K562 (cell line): ENCODE data around the gene NOP16. TPM values are rescaled to one million over a fixed set of nuclear protein-coding genes. Genes with fewer than 3 reads are reported as not detected.

Experiments used
- ATAC-seq: fragments of 200-7000 bp; cut with Tn5 transposase; 3 replicates; pipeline ENCODE4 v1.9.1; 2020; ENCODE audit warnings: moderate library complexity
- BruUV-seq: library from RNA; stranded (reverse); fragments of 400-500 nt; replicated peaks from 2 replicates; lab custom pipeline; 2021; lab: Mats Ljungman, UMichigan
- CTCF ChIA-PET: fragments of 300-600 bp; formaldehyde crosslinking; extraction: SDS; loops from one replicate; lab custom pipeline; 2021; ENCODE audit warnings: low intra/inter-chr PET ratio; lab: Yijun Ruan, JAX
- POLR2A ChIA-PET: fragments of 300-600, 350-650 bp; sonication (Branson Sonifier 250); formaldehyde crosslinking; extraction: SDS; loops from one replicate; lab custom pipeline; 2021; ENCODE audit warnings: antibody characterized with exemption, inconsistent platforms; lab: Yijun Ruan, JAX
- DNase-seq, 4 experiments: peaks; one replicate each; pipeline versions ENCODE4 v3.0.0 to v3.0.0-alpha.2; 2011 to 2018; ENCODE audit warnings: low spot score in 3 of 4, mixed read lengths in 3 of 4; ENCODE audit errors: extremely low read depth in 1 of 4
- FAIRE-seq: peaks from 2 replicates; lab custom pipeline; 2011; peaks lifted over from hg19 to GRCh38; lab: Jason Lieb, UNC
- H2AFZ ChIP-seq: 2 replicates; pipeline ENCODE4 v1.6.0; 2011; ENCODE audit warnings: low read depth, low read length, control low read depth, inconsistent platforms
- H3K27ac ChIP-seq: fragments of 200-600 bp; 3 replicates; pipeline ENCODE4 v1.8.0; 2011; ENCODE audit warnings: low read depth, mild to moderate bottlenecking, control low read depth, inconsistent platforms, low read length, moderate library complexity, mixed read lengths; ENCODE audit errors: extremely low read depth
- H3K27me3 ChIP-seq, 2 experiments: fragments of 300-600 bp in 1 of 2; 2 replicates in 1 of 2; 3 replicates in 1 of 2; pipeline versions ENCODE4 v1.6.0 to v1.8.0; 2011; ENCODE audit warnings: inconsistent platforms in 2 of 2, low read length in 2 of 2, mild to moderate bottlenecking in 1 of 2, mixed read lengths in 1 of 2, moderate library complexity in 1 of 2; ENCODE audit not compliant: control insufficient read depth in 2 of 2, insufficient read depth in 2 of 2
- H3K36me3 ChIP-seq: fragments of 300-600 bp; 3 replicates; pipeline ENCODE4 v1.8.0; 2011; ENCODE audit warnings: mild to moderate bottlenecking, low read length, inconsistent platforms; ENCODE audit not compliant: control insufficient read depth, insufficient read depth
- H3K4me1 ChIP-seq, 2 experiments: fragments of 200-600 bp in 1 of 2; replicated peaks in 1 of 2; 2 replicates in 1 of 2; 3 replicates in 1 of 2; pipeline versions ENCODE4 v1.5.1 to v1.8.0; 2011; ENCODE audit warnings: inconsistent platforms in 2 of 2, low read length in 2 of 2, mild to moderate bottlenecking in 1 of 2, mixed read lengths in 1 of 2, moderate library complexity in 1 of 2; ENCODE audit not compliant: control insufficient read depth in 2 of 2, insufficient read depth in 2 of 2
- H3K4me2 ChIP-seq: 2 replicates; pipeline ENCODE4 v1.6.1; 2011; ENCODE audit warnings: low read length, control low read depth, inconsistent platforms, mixed read lengths; ENCODE audit not compliant: insufficient read depth
- H3K4me3 ChIP-seq: fragments of 200-600 bp; sonication (generic), shearing (Covaris generic); 2 replicates; pipeline ENCODE4 v1.5.1; 2016; ENCODE audit warnings: control low read depth, inconsistent platforms
- H3K79me2 ChIP-seq: fragments of 200-600 bp; 3 replicates; pipeline ENCODE4 v1.8.0; 2011; ENCODE audit warnings: low read length, inconsistent platforms; ENCODE audit not compliant: control insufficient read depth, insufficient read depth
- H3K9ac ChIP-seq, 2 experiments: 2 replicates each; pipeline versions ENCODE4 v1.6.0 to v1.6.1; 2011; ENCODE audit warnings: low read depth in 2 of 2, low read length in 2 of 2, control low read depth in 1 of 2, inconsistent platforms in 1 of 2, mild to moderate bottlenecking in 1 of 2, mixed read lengths in 1 of 2; ENCODE audit not compliant: insufficient read depth in 1 of 2
- H3K9me1 ChIP-seq: one replicate; pipeline ENCODE4 v1.6.0; 2011; ENCODE audit warnings: inconsistent platforms, mild to moderate bottlenecking, low read length, moderate library complexity; ENCODE audit not compliant: control insufficient read depth, insufficient read depth
- H3K9me3 ChIP-seq: replicated peaks from 2 replicates; pipeline ENCODE4 v1.5.1; 2011; ENCODE audit warnings: low read depth, low read length, inconsistent platforms; ENCODE audit not compliant: control insufficient read depth, insufficient read depth
- H4K20me1 ChIP-seq: replicated peaks from 2 replicates; pipeline ENCODE4 v1.6.1; 2011; ENCODE audit warnings: low read length, inconsistent platforms, mixed read lengths; ENCODE audit not compliant: control insufficient read depth, insufficient read depth
- BRD4 ChIP-seq: fragments of 200-600 bp; sonication (generic); IDR thresholded peaks from 2 replicates; pipeline ENCODE4 v1.6.1; 2017; ENCODE audit warnings: inconsistent platforms
- FOS ChIP-seq: IDR thresholded peaks from 3 replicates; pipeline ENCODE4 v1.6.1; 2011; ENCODE audit not compliant: insufficient read length; ENCODE audit errors: extremely low read depth
- GABPB1 ChIP-seq: sonication (generic); formaldehyde crosslinking; IDR thresholded peaks from 2 replicates; pipeline ENCODE4 v1.8.0; 2022; ENCODE audit warnings: mild to moderate bottlenecking, missing genetic modification reagents
- GATA2 ChIP-seq: sonication (generic); formaldehyde crosslinking; IDR thresholded peaks from 2 replicates; pipeline ENCODE4 v1.4.0; 2020; ENCODE audit warnings: mild to moderate bottlenecking, missing genetic modification reagents
- PCBP1 ChIP-seq: fragments of 200-400 bp; formaldehyde crosslinking; IDR thresholded peaks from 2 replicates; pipeline ENCODE4 v1.6.1; 2018; ENCODE audit warnings: mild to moderate bottlenecking, low read depth, low read length; ENCODE audit not compliant: poor library complexity, severe bottlenecking
- PHB ChIP-seq: fragments of 250-450 bp; sonication (Bioruptor Pico); IDR thresholded peaks from 2 replicates; pipeline ENCODE4 v1.5.0; 2021
- PRPF4 ChIP-seq: fragments of 200-400 bp; formaldehyde crosslinking; IDR thresholded peaks from one replicate; pipeline ENCODE4 v1.6.1; 2017; ENCODE audit warnings: low read length, low read depth, mild to moderate bottlenecking; ENCODE audit not compliant: insufficient read depth, poor library complexity, severe bottlenecking
- PTBP1 ChIP-seq: fragments of 200-400 bp; formaldehyde crosslinking; IDR thresholded peaks from 2 replicates; pipeline ENCODE4 v1.6.1; 2017; ENCODE audit warnings: low read depth, low read length
- SNIP1 ChIP-seq: fragments of 450-650 bp; IDR thresholded peaks from 2 replicates; pipeline ENCODE4 v1.7.1; 2017; ENCODE audit warnings: low read depth, mild to moderate bottlenecking
- SRSF9 ChIP-seq: fragments of 200-400 bp; formaldehyde crosslinking; IDR thresholded peaks from 2 replicates; pipeline ENCODE4 v1.6.1; 2017; ENCODE audit warnings: low read depth, low read length, borderline replicate concordance
- ZNF764 ChIP-seq: fragments of 250-450 bp; sonication (Bioruptor Pico); IDR thresholded peaks from 2 replicates; pipeline ENCODE4 v1.4.0; 2020; ENCODE audit warnings: low read depth, mild to moderate bottlenecking, moderate library complexity
- ZSCAN29 ChIP-seq: fragments of 450-650 bp; IDR thresholded peaks from 2 replicates; pipeline ENCODE4 v1.6.1; 2017
- WGBS: fragments of 100-300 bp; shearing (Covaris generic); methylation state at CpG from one replicate; pipeline ENCODE4 v1.1.6; 2016; ENCODE audit warnings: low coverage, mixed read lengths; ENCODE audit not compliant: insufficient coverage; ENCODE audit errors: missing lambda C conversion rate; 5-methylcytosine and 5-hydroxymethylcytosine counted together
- in situ Hi-C: fragments of 300-500 bp; cut with MboI; formaldehyde crosslinking; loops from 4 replicates; pipeline ENCODE4 v1.15.0; 2018; ENCODE audit warnings: inconsistent platforms, mixed read lengths
- intact Hi-C: fragments of 100-400 bp; cut with micrococcal nuclease; formaldehyde crosslinking; loops from 2 replicates; pipeline ENCODE4 v1.14.2; 2022
- polyA plus RNA-seq, 8 experiments: library from polyadenylated mRNA; depleted of rRNA in 4 of 8; stranded (reverse) in 5 of 8; unstranded in 3 of 8; fragments of >200 nt; fragmentation: Nextera tagmentation in 2 of 8; fragmentation: Illumina TruSeq in 1 of 8; extraction: Ambion mirVana in 2 of 8; extraction: Trizol in 1 of 8; gene quantifications; 2 replicates each; pipeline versions ENCODE4 v1.2.1 to v1.2.3, GENCODE V29; 2011 to 2014; ENCODE audit warnings: inconsistent platforms in 1 of 8, missing spikeins in 1 of 8
- total RNA-seq, 7 experiments: library from RNA; depleted of rRNA in 6 of 7; stranded (reverse); fragments of >200 nt in 6 of 7; fragmentation: Illumina TruSeq in 2 of 7; extraction: Trizol in 2 of 7; gene quantifications; 2 replicates each; pipeline versions ENCODE4 v1.2.1 to v1.2.3, GENCODE V29; 2011 to 2021; ENCODE audit warnings: low replicate concordance in 1 of 7
- TF ChIP-seq, protein P1 (sequence below): fragments of 200-800 bp; sonication (Bioruptor generic); IDR thresholded peaks from 2 replicates; pipeline ENCODE4 v1.6.1; 2017; ENCODE audit warnings: missing genetic modification characterization, missing compliant biosample characterization

Gene NOP16
- total and polyA plus RNA-seq, 9 of the 15 experiments (the other 6 are each of a cell fraction or from before 2014, with no cell fraction given) = 92.5 to 342 (median 148) TPM

DNA sequence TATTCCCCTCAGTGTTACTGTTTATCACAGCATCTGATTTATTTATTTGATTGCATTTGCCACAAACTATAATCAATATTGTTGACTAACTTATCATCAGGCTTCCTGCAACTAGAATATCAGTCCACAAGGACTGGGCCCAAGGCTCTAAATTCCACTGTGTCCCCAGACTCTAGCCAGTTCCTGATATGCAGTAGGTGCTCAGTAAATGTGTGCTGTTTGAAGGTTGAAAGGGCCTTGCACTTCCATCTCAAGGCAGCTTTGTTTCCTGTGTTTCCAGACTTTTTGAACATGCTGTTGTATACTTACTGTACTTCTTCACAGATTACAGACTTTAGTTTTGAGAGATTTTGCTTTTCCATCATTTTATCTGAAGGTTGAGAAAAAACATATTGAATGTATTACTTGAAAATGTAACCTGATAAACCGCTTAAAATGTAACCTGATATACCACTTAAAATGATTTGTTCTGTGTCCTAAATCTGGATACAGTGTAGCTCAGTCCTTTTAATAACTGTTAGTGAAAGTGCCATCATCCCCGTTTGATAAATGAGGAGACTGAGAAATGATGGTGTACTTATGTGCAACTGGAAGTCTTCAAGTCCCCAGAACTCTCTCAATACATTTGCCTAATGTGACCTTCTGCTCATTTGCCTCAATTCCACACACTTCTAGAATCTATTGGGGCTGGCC lies 45.5 kb downstream of the NOP16 start (continued):
- TF ChIP-seq, protein P1, sequence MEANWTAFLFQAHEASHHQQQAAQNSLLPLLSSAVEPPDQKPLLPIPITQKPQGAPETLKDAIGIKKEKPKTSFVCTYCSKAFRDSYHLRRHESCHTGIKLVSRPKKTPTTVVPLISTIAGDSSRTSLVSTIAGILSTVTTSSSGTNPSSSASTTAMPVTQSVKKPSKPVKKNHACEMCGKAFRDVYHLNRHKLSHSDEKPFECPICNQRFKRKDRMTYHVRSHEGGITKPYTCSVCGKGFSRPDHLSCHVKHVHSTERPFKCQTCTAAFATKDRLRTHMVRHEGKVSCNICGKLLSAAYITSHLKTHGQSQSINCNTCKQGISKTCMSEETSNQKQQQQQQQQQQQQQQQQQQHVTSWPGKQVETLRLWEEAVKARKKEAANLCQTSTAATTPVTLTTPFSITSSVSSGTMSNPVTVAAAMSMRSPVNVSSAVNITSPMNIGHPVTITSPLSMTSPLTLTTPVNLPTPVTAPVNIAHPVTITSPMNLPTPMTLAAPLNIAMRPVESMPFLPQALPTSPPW (CRISPR knock-in tag) = no peak
- no peak for TF ChIP-seq PRPF4
- no peak for TF ChIP-seq GATA2 (CRISPR knock-in tag)
- no peak for TF ChIP-seq BRD4

DNA sequence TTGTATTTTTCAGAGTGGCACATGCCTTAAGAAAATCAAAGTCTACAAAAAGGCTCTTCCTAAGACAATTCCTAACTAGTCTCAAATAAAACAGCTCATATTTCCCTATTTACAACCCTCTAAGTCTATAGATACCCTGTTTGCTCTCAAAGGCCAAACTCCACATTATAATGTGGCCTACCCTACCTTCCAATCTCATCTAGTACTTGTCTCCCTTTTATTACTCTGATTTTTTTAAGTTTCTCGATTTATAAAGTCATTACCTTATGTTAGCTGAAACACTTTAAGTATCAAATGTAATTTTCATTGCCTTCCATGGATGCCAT lies 46.3 kb downstream of the NOP16 start:
- no peak for DNase-seq
- intact Hi-C loops (no loop called here), in situ Hi-C loops (no loop called here)
- CTCF ChIA-PET = no interaction called here
- no peaks in the 10 kb centered on the region for H4K20me1 ChIP-seq
- H3K27ac ChIP-seq = no peak overlapping the region
- H3K9ac ChIP-seq = no peak overlapping the region
- H3K4me1 ChIP-seq = peaks cover 4 to 9% of the 10 kb centered on the region in 2 experiments; a peak in 4 of 5 replicates
- no peaks in the 10 kb centered on the region for H3K9me3 ChIP-seq
- POLR2A ChIA-PET = interaction anchor here (0.9 to 1.9 kb wide), 3 partner anchors 13 to 19 kb away, joined by 3 to 5 read pairs (median 4); partner anchors contain the start of gene KIAA1191
- TF ChIP-seq PHB (CRISPR knock-in tag) (no peak), PCBP1 (no peak), PTBP1 (no peak), FOS (no peak), ZNF764 (CRISPR knock-in tag) (no peak), SNIP1 (no peak), GABPB1 (no peak), SRSF9 (no peak), ZSCAN29 (no peak)
- no TSS peak for BruUV-seq
- no peaks in the 10 kb centered on the region for H3K79me2 ChIP-seq
- no peak for FAIRE-seq
- H3K4me2 ChIP-seq = no peak overlapping the region
- no peak for ATAC-seq
- no peaks in the 10 kb centered on the region for H3K27me3 ChIP-seq
- peaks cover 4% of the 10 kb centered on the region for H3K9me1 ChIP-seq
- peaks cover 65% of the 10 kb centered on the region for H3K36me3 ChIP-seq
- H2AFZ ChIP-seq = no peak overlapping the region
- H3K4me3 ChIP-seq = no peak overlapping the region
- 70% methylated on average over 1 of the region's 1 CpG for WGBS
